Stimulated activated CD4-positive, alpha-beta T cell treated with anti-CD3 and anti-CD28 coated beads, Interleukin-12 subunit alpha, Interleukin-12 subunit beta, amount 100 ng/mL, for 24 hours (primary cell): ENCODE measurements around the gene TP53TG5.

Source experiments
- DNase-seq, 2 experiments: peaks; one replicate each; pipeline ENCODE4 v3.0.0-alpha.2; 2020; ENCODE audit warnings: low read depth in 2 of 2

Gene TP53TG5

DNA sequence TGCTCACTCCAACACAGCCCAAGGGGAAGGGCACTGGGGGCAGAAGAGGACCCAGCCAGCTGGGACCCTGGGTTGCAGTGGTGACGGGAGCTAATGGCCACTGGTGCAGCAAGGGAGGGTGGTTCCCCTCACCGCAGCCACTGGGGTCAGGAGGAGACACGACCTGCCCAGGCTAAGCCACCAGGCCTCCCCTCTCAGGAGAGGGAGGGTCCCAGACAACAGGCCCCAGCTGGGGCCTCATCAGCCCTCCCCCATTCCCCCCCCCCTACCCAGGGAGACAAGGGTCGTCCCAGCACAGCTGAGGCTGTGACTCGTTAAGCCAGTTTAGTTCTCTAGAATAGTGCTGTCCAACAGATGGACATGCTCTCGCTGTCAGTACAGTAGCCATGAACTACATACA lies 52.8 kb downstream of the TP53TG5 start:
- no peak for DNase-seq

DNA sequence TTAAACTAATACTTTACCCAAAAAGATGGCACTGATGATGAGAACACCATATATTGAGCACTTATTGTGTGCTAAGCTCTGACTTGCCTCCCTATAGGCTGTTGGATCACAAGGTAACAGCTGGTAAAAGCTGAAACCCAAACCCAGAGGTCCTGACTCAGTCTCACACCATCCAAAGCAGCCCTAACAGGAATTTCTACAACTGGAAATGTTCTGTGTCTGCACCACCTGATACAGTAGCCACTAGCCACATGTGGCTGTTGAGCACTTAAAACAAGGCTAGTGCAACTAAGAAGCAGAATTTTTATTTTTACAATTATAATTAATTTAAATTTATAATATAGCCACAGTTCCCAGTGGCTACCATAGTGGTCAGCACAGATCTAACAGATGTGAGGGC lies 54.4 kb downstream of the TP53TG5 start:
- DNase-seq: no peak

DNA sequence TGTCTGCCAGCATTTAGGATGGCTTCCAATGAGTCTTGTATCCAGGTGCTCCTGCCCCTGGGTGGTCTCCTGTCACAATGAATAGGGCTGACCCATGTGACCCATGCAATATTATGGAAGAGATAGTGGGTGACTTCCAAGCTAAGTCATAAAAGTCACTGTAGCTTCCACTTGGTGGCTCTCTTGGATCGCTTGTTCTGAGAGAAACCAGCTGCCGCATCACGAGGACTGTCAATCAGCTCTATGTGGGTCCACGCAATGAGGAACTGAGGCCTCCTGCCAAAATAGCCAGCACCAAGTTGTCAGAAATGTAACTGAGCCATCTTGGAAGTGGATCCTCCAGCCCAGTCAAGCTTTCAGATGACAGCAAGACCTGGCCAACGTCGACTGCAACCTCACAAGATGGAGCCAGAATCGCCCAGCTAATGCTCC lies 55.2 kb downstream of the TP53TG5 start:
- no peak for DNase-seq
